ENCODE data around the gene GORASP2. TPM values are rescaled to one million over a fixed set of nuclear protein-coding genes. Genes with fewer than 3 reads are reported as not detected.
A peak's percentile ranks its signal among the peaks of the same experiment; 100 is the strongest.

Gene GORASP2
- total and polyA plus RNA-seq, 2 of the 8 experiments (the other 6 are each of a cell fraction or from before 2014, with no cell fraction given) = 86.8 to 214 TPM

- Histone ChIP-seq H3K4me1 (replicated peaks in 1 of 4; ENCODE audit: control insufficient read depth in 3 of 4, insufficient read depth in 4 of 4, low read length in 3 of 4) (peaks cover 3 to 12% (median 7%) of the 10 kb centered on the region in 4 experiments; a peak in 4 of 7 replicates), H2BK120ac (replicated peaks; ENCODE audit: low read depth, low read length) (no peak overlapping the region), H3K4ac (replicated peaks; ENCODE audit: insufficient read length, low read depth, low read length) (no peak overlapping the region), H2BK12ac (ENCODE audit: low read depth, low read length) (no peak overlapping the region), H3K79me2 (ENCODE audit: control insufficient read depth in 1 of 2, insufficient read depth in 2 of 2, low read length in 2 of 2) (no peaks in the 10 kb centered on the region), H2BK20ac (ENCODE audit: low read length) (no peak overlapping the region), H3K9me3 (ENCODE audit: insufficient read depth in 2 of 2, low read depth in 1 of 2, low read length in 1 of 2) (peaks cover 8 to 13% of the 10 kb centered on the region in 2 experiments; a peak in 3 of 4 replicates), H2BK5ac (ENCODE audit: low read depth, low read length) (no peak overlapping the region), H4K20me1 (replicated peaks in 1 of 2; ENCODE audit: control insufficient read depth in 1 of 2, insufficient read depth in 2 of 2, low read length in 2 of 2) (no peaks in the 10 kb centered on the region), H2BK15ac (ENCODE audit: low read length) (no peak overlapping the region), H3K4me3 (ENCODE audit: extremely low read depth in 1 of 4, insufficient read depth in 2 of 4, low read depth in 3 of 4, low read length in 4 of 4) (peak overlapping the region in 3 of 4 experiments; percentile 29 to 53 (median 40); a peak in 6 of 8 replicates), H3K9ac (replicated peaks in 1 of 4; ENCODE audit: extremely low read depth in 1 of 4, low read depth in 3 of 4, low read length in 3 of 4) (peak overlapping the region; percentile 40 to 86 (median 80); a peak in 6 of 7 replicates), H2AK5ac (ENCODE audit: low read depth, low read length) (no peak overlapping the region), H3K4me2 (ENCODE audit: insufficient read depth in 1 of 2, low read depth in 2 of 2, low read length in 2 of 2) (peak overlapping the region in 1 of 2 experiments; percentile 77; a peak in 2 of 4 replicates), H3K23ac (ENCODE audit: insufficient read length) (no peak overlapping the region), H3K79me1 (ENCODE audit: low read depth, low read length) (no peaks in the 10 kb centered on the region), H3K36me3 (ENCODE audit: control insufficient read depth in 2 of 4, insufficient read depth in 4 of 4, low read length in 3 of 4) (peaks cover 0 to 6% (median 0%) of the 10 kb centered on the region in 4 experiments; a peak in 1 of 8 replicates), H4K8ac (ENCODE audit: extremely low read depth, insufficient read depth, low read length) (no peak overlapping the region), H3K27ac (ENCODE audit: low read depth, low read length) (peak overlapping the region; percentile 97), H3K14ac (ENCODE audit: insufficient read length) (no peak overlapping the region), H3K27me3 (replicated peaks in 1 of 4; ENCODE audit: control insufficient read depth in 3 of 4, extremely low read depth in 1 of 4, insufficient read depth in 3 of 4, low read length in 3 of 4) (no peaks in the 10 kb centered on the region), H4K91ac (replicated peaks; ENCODE audit: insufficient read length, low read length) (peak overlapping the region; percentile 30), H3K23me2 (ENCODE audit: low read depth, low read length) (no peaks in the 10 kb centered on the region), H3K56ac (replicated peaks; ENCODE audit: insufficient read length, low read depth, low read length) (peak overlapping the region; percentile 7), H4K5ac (ENCODE audit: insufficient read length, low read depth, low read length) (peak overlapping the region; percentile 31), H2AFZ (ENCODE audit: low read length) (peak overlapping the region; percentile 87), H3K18ac (ENCODE audit: extremely low read depth, low read length) (no peak overlapping the region)
- WGBS, 2 experiments (ENCODE audit: extremely low coverage in 1 of 2, insufficient coverage in 1 of 2, insufficient read length in 1 of 2, insufficient replicate concordance in 2 of 2, low coverage in 1 of 2, low lambda C conversion rate in 2 of 2, missing lambda C conversion rate in 1 of 2) = 16% methylated on average over 11 of the region's 11 CpGs; no CpG with 5 or more reads in 1 of the 2 experiments
- ChIA-PET POLR2A (ENCODE audit: partially characterized antibody) (interaction anchor here (0.6 to 1.8 kb wide), 2 partner anchors 12 to 20 kb away, joined by 3 to 10 read pairs; partner anchors contain the start of gene GORASP2), CTCF (ENCODE audit: partially characterized antibody) (interaction anchor here (1.0 to 2.1 kb wide), 3 partner anchors 10 to 70 kb away, joined by 3 to 12 read pairs (median 3); partner anchors contain the start of gene GORASP2)
- no peak for DNase-seq (ENCODE audit: low read depth in 1 of 2, low spot score in 2 of 2)
- FAIRE-seq = peak; percentile 69
- TF ChIP-seq GTF2F1 (IDR thresholded peaks at IDR 0.05; ENCODE audit: borderline replicate concordance, low read depth, low read length) (no peak; the same call in 1 of the 2 replicates), ASH2L (IDR thresholded peaks at IDR 0.05; ENCODE audit: low read length) (peak; percentile 70), RAD21 (IDR thresholded peaks at IDR 0.05 in 1 of 2, conservative IDR thresholded peaks at IDR 0.05 in 1 of 2; ENCODE audit: low read depth in 2 of 2, low read length in 2 of 2) (peak; percentile 27 to 32), CEBPB (IDR thresholded peaks at IDR 0.05; ENCODE audit: low read depth, low read length) (peak; percentile 25; the same call in 1 of the 2 replicates), RFX5 (IDR thresholded peaks at IDR 0.05; ENCODE audit: borderline replicate concordance, low read depth, low read length) (no peak), CBX5 (IDR thresholded peaks at IDR 0.05; ENCODE audit: low read depth, low read length) (no peak), POU5F1 (IDR thresholded peaks at IDR 0.05; ENCODE audit: low read depth, low read length) (no peak), SUZ12 (IDR thresholded peaks at IDR 0.05; ENCODE audit: low read length) (no peak), POLR2AphosphoS5 (IDR thresholded peaks at IDR 0.05; ENCODE audit: low read depth, low read length) (peak; percentile 94), PHF8 (conservative IDR thresholded peaks at IDR 0.05; ENCODE audit: low read depth, low read length) (peak; percentile 75)
- TF ChIP-seq, protein P1, sequence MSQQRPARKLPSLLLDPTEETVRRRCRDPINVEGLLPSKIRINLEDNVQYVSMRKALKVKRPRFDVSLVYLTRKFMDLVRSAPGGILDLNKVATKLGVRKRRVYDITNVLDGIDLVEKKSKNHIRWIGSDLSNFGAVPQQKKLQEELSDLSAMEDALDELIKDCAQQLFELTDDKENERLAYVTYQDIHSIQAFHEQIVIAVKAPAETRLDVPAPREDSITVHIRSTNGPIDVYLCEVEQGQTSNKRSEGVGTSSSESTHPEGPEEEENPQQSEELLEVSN (IDR thresholded peaks at IDR 0.05) = peak; percentile 54; the same call in 1 of the 2 replicates
Observed at GRCh38 chr2:170917219-170917913, 11.7 kb upstream of the GORASP2 start.

Measured in H1 (cell line).